A549 treated with AZD2906 at 1 μM for 4 hours (cell line): ENCODE data around the gene EXOC1. TPM values are rescaled to one million over a fixed set of nuclear protein-coding genes. Genes with fewer than 3 reads are reported as not detected.

ENCODE experiments used
- total RNA-seq: library from RNA; stranded (reverse); fragments of 200-300 nt; extraction: Qiagen RNA extraction; gene quantifications from 5 replicates; pipeline ENCODE4 v1.2.3, GENCODE V29; 2022

The EXOC1 gene, protein sequence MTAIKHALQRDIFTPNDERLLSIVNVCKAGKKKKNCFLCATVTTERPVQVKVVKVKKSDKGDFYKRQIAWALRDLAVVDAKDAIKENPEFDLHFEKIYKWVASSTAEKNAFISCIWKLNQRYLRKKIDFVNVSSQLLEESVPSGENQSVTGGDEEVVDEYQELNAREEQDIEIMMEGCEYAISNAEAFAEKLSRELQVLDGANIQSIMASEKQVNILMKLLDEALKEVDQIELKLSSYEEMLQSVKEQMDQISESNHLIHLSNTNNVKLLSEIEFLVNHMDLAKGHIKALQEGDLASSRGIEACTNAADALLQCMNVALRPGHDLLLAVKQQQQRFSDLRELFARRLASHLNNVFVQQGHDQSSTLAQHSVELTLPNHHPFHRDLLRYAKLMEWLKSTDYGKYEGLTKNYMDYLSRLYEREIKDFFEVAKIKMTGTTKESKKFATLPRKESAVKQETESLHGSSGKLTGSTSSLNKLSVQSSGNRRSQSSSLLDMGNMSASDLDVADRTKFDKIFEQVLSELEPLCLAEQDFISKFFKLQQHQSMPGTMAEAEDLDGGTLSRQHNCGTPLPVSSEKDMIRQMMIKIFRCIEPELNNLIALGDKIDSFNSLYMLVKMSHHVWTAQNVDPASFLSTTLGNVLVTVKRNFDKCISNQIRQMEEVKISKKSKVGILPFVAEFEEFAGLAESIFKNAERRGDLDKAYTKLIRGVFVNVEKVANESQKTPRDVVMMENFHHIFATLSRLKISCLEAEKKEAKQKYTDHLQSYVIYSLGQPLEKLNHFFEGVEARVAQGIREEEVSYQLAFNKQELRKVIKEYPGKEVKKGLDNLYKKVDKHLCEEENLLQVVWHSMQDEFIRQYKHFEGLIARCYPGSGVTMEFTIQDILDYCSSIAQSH
- 12.2 to 17.0 TPM (median 13.2 TPM) in 5 replicates for total RNA-seq

DNA sequence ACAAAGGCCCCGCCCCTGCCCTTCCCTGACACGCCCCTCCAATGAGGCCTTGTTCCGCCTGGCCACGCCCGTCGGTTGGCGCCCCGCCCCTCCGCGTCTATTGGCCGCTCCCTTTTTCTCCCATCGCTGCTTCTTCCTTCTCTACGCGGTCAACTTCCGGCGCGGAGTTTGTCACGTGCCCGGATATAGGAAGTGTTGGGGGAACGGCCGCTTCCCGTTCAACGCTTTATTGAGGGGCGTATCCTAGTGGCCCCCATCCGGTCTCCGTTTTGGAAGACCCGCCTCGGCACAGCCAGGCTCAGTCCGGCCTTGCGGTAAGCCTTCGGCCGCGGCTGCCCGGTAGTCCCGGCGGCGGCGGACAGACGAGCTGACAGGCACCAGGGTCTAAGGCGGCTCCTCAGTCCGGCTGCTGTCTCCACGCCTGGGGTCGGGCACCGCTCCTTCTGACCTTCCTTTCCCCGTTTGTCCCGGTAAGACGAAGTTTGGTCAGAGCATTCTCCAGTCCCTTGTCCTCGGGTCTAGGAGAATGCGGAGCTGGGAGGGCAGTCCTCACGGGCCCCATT lies at the start of gene EXOC1:
EXOC1 (plus strand) TSS at position 165 of the 563 bp plus-strand sequence. CDS start 4,676 bp downstream, outside the sequence.

DNA sequence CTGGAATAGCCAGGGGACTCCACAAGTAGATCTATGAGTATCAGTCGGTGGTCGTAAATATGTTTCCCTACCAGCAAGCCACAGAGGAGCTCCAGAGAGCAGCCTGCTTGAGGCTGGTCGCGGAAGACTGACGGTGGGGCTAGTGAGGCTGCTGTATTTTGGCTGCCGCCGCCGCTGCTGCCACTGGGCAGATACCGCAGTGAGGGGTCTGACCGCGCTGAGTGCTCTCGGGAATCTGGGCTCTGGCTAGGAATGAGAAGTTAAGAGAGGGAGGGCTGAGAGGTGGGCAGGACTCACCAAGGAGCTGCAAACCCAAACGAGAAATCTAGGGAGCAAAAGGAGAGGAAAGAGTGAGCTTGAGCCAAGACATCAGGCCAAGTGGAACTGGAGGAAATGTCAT lies 33.8 kb upstream of the EXOC1 start, which contains the start of gene EXOC1L:
EXOC1L (plus strand) TSS at position 157 of the 400 bp plus-strand sequence; CDS start at position 394, 237 bp downstream.

DNA sequence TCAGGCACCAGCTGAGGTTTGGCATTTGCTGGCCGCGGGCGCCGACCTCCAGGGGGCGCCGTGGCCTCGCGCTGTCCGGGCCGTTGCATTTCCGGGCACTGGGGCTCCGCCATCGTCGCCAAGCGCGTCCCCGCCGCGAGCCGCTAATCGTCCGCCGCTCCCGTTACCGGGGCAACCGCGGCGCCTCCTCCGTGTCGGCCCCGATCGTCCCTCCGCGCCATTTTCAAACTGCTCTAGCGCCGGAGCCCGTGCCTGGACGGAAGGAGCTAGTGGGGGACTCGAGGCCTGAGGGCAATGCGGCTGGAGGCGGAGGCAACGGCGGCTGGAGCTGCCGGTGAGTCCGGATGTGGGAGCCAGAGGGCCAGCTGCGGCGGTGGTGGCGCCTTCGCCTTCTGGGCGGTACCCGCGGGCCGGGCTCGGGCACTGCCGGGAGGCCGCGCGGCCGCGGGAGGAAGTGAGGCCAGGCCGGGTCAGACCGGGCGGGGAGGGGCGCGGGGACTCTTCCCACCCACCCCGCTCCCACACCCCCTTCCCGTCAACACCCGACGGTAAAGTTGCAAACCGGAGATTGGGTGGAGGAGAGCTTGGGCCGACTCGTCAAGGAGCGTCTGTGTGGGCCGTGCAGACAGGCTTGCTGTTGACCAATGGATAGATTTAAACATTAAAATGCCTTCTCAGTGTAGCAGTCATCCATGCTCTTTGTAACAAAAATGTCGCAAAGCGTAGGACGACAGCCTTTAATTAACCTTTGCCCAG lies 95.5 kb downstream of the EXOC1 start, which contains the start of gene CEP135:
CEP135 (plus strand) TSS at position 220 of the 756 bp plus-strand sequence. CDS start 3,186 bp downstream, outside the sequence.

Other genes with a start within 250 kb of the EXOC1 start
- 0.42 to 0.92 TPM (median 0.55 TPM) in 5 replicates for gene NMU, start 217.3 kb upstream of the EXOC1 start, total RNA-seq
- gene EXOC1L, start 33.9 kb upstream of the EXOC1 start, total RNA-seq: not detected in 5 replicates
- 3.8 to 6.4 TPM (median 4.4 TPM) in 5 replicates for gene CEP135, start 95.3 kb downstream of the EXOC1 start, total RNA-seq